K562 (cell line): Measurements from ENCODE around the gene CD82. TPM values are rescaled to one million over a fixed set of nuclear protein-coding genes. Genes with fewer than 3 reads are reported as not detected.

ENCODE experiments used
- ATAC-seq: fragments of 200-7000 bp; cut with Tn5 transposase; 3 replicates; pipeline ENCODE4 v1.9.1; 2020; ENCODE audit warnings: moderate library complexity
- BruUV-seq: library from RNA; stranded (reverse); fragments of 400-500 nt; replicated peaks from 2 replicates; lab custom pipeline; 2021; lab: Mats Ljungman, UMichigan
- CTCF ChIA-PET: fragments of 300-600 bp; formaldehyde crosslinking; extraction: SDS; loops from one replicate; lab custom pipeline; 2021; ENCODE audit warnings: low intra/inter-chr PET ratio; lab: Yijun Ruan, JAX
- POLR2A ChIA-PET: fragments of 300-600, 350-650 bp; sonication (Branson Sonifier 250); formaldehyde crosslinking; extraction: SDS; loops from one replicate; lab custom pipeline; 2021; ENCODE audit warnings: antibody characterized with exemption, inconsistent platforms; lab: Yijun Ruan, JAX
- DNase-seq, 4 experiments: peaks; one replicate each; pipeline versions ENCODE4 v3.0.0 to v3.0.0-alpha.2; 2011 to 2018; ENCODE audit warnings: low spot score in 3 of 4, mixed read lengths in 3 of 4; ENCODE audit errors: extremely low read depth in 1 of 4
- FAIRE-seq: peaks from 2 replicates; lab custom pipeline; 2011; peaks lifted over from hg19 to GRCh38; lab: Jason Lieb, UNC
- H2AFZ ChIP-seq: 2 replicates; pipeline ENCODE4 v1.6.0; 2011; ENCODE audit warnings: low read depth, low read length, control low read depth, inconsistent platforms
- H3K27ac ChIP-seq: fragments of 200-600 bp; 3 replicates; pipeline ENCODE4 v1.8.0; 2011; ENCODE audit warnings: low read depth, mild to moderate bottlenecking, control low read depth, inconsistent platforms, low read length, moderate library complexity, mixed read lengths; ENCODE audit errors: extremely low read depth
- H3K27me3 ChIP-seq, 2 experiments: fragments of 300-600 bp in 1 of 2; 2 replicates in 1 of 2; 3 replicates in 1 of 2; pipeline versions ENCODE4 v1.6.0 to v1.8.0; 2011; ENCODE audit warnings: inconsistent platforms in 2 of 2, low read length in 2 of 2, mild to moderate bottlenecking in 1 of 2, mixed read lengths in 1 of 2, moderate library complexity in 1 of 2; ENCODE audit not compliant: control insufficient read depth in 2 of 2, insufficient read depth in 2 of 2
- H3K36me3 ChIP-seq: fragments of 300-600 bp; 3 replicates; pipeline ENCODE4 v1.8.0; 2011; ENCODE audit warnings: mild to moderate bottlenecking, low read length, inconsistent platforms; ENCODE audit not compliant: control insufficient read depth, insufficient read depth
- H3K4me1 ChIP-seq, 2 experiments: fragments of 200-600 bp in 1 of 2; replicated peaks in 1 of 2; 2 replicates in 1 of 2; 3 replicates in 1 of 2; pipeline versions ENCODE4 v1.5.1 to v1.8.0; 2011; ENCODE audit warnings: inconsistent platforms in 2 of 2, low read length in 2 of 2, mild to moderate bottlenecking in 1 of 2, mixed read lengths in 1 of 2, moderate library complexity in 1 of 2; ENCODE audit not compliant: control insufficient read depth in 2 of 2, insufficient read depth in 2 of 2
- H3K4me2 ChIP-seq: 2 replicates; pipeline ENCODE4 v1.6.1; 2011; ENCODE audit warnings: low read length, control low read depth, inconsistent platforms, mixed read lengths; ENCODE audit not compliant: insufficient read depth
- H3K4me3 ChIP-seq: fragments of 200-600 bp; sonication (generic), shearing (Covaris generic); 2 replicates; pipeline ENCODE4 v1.5.1; 2016; ENCODE audit warnings: control low read depth, inconsistent platforms
- H3K79me2 ChIP-seq: fragments of 200-600 bp; 3 replicates; pipeline ENCODE4 v1.8.0; 2011; ENCODE audit warnings: low read length, inconsistent platforms; ENCODE audit not compliant: control insufficient read depth, insufficient read depth
- H3K9ac ChIP-seq, 2 experiments: 2 replicates each; pipeline versions ENCODE4 v1.6.0 to v1.6.1; 2011; ENCODE audit warnings: low read depth in 2 of 2, low read length in 2 of 2, control low read depth in 1 of 2, inconsistent platforms in 1 of 2, mild to moderate bottlenecking in 1 of 2, mixed read lengths in 1 of 2; ENCODE audit not compliant: insufficient read depth in 1 of 2
- H3K9me1 ChIP-seq: one replicate; pipeline ENCODE4 v1.6.0; 2011; ENCODE audit warnings: inconsistent platforms, mild to moderate bottlenecking, low read length, moderate library complexity; ENCODE audit not compliant: control insufficient read depth, insufficient read depth
- H3K9me3 ChIP-seq: replicated peaks from 2 replicates; pipeline ENCODE4 v1.5.1; 2011; ENCODE audit warnings: low read depth, low read length, inconsistent platforms; ENCODE audit not compliant: control insufficient read depth, insufficient read depth
- H4K20me1 ChIP-seq: replicated peaks from 2 replicates; pipeline ENCODE4 v1.6.1; 2011; ENCODE audit warnings: low read length, inconsistent platforms, mixed read lengths; ENCODE audit not compliant: control insufficient read depth, insufficient read depth
- CTCF ChIP-seq, 3 experiments: IDR thresholded peaks in 2 of 3; conservative IDR thresholded peaks in 1 of 3; 2 replicates each; pipeline ENCODE4 v1.5.1; 2011 to 2012; ENCODE audit warnings: low read length in 3 of 3, mild to moderate bottlenecking in 3 of 3, control low read depth in 2 of 3, improper control_type of control experiment in 1 of 3, inconsistent platforms in 1 of 3, low read depth in 1 of 3, mixed read lengths in 1 of 3, moderate library complexity in 1 of 3; ENCODE audit not compliant: insufficient read depth in 2 of 3
- FOXK1 ChIP-seq: sonication (generic); formaldehyde crosslinking; IDR thresholded peaks from 2 replicates; pipeline ENCODE4 v1.8.0; 2022; ENCODE audit warnings: missing genetic modification reagents, mild to moderate bottlenecking, borderline replicate concordance
- GABPA ChIP-seq: fragments of 200-800 bp; sonication (Bioruptor generic); conservative IDR thresholded peaks from 2 replicates; pipeline ENCODE4 v1.6.1; 2016; ENCODE audit warnings: low read depth, missing genetic modification characterization, missing compliant biosample characterization
- HDAC6 ChIP-seq: IDR thresholded peaks from 2 replicates; pipeline ENCODE4 v1.6.1; 2012; ENCODE audit warnings: low read depth, mild to moderate bottlenecking, control low read depth, inconsistent platforms, low read length, moderate library complexity
- ID3 ChIP-seq, 2 experiments: fragments of 250-450 bp in 1 of 2; fragments of 450-650 bp in 1 of 2; sonication (Bioruptor Pico) in 1 of 2; IDR thresholded peaks; 2 replicates each; pipeline versions ENCODE4 v1.6.1 to v1.8.0; 2016 to 2021; ENCODE audit warnings: mild to moderate bottlenecking in 2 of 2, moderate library complexity in 2 of 2, missing compliant biosample characterization in 1 of 2, missing genetic modification characterization in 1 of 2
- KLF10 ChIP-seq: fragments of 250-450 bp; sonication (Bioruptor Pico); IDR thresholded peaks from 2 replicates; pipeline ENCODE4 v1.6.1; 2021; ENCODE audit warnings: matching md5 sums
- KLF16 ChIP-seq: IDR thresholded peaks from 2 replicates; pipeline ENCODE4 v1.6.1; 2016; ENCODE audit warnings: antibody characterized with exemption
- NELFE ChIP-seq: IDR thresholded peaks from 2 replicates; pipeline ENCODE4 v1.6.1; 2011; ENCODE audit warnings: mild to moderate bottlenecking; ENCODE audit not compliant: insufficient read depth, insufficient read length
- PTBP1 ChIP-seq: fragments of 200-400 bp; formaldehyde crosslinking; IDR thresholded peaks from 2 replicates; pipeline ENCODE4 v1.6.1; 2017; ENCODE audit warnings: low read depth, low read length
- RBM25 ChIP-seq: fragments of 200-400 bp; formaldehyde crosslinking; IDR thresholded peaks from 2 replicates; pipeline ENCODE4 v1.6.1; 2018; ENCODE audit warnings: low read length, low read depth, moderate library complexity; ENCODE audit not compliant: severe bottlenecking
- USF1 ChIP-seq: sonication (generic); formaldehyde crosslinking; IDR thresholded peaks from 2 replicates; pipeline ENCODE4 v1.9.0; 2022; ENCODE audit warnings: mild to moderate bottlenecking, missing genetic modification reagents
- ZNF165 ChIP-seq: fragments of 250-450 bp; sonication (Bioruptor Pico); IDR thresholded peaks from 2 replicates; pipeline ENCODE4 v1.4.0; 2020; ENCODE audit warnings: borderline replicate concordance
- WGBS: fragments of 100-300 bp; shearing (Covaris generic); methylation state at CpG from one replicate; pipeline ENCODE4 v1.1.6; 2016; ENCODE audit warnings: low coverage, mixed read lengths; ENCODE audit not compliant: insufficient coverage; ENCODE audit errors: missing lambda C conversion rate; 5-methylcytosine and 5-hydroxymethylcytosine counted together
- in situ Hi-C: fragments of 300-500 bp; cut with MboI; formaldehyde crosslinking; loops from 4 replicates; pipeline ENCODE4 v1.15.0; 2018; ENCODE audit warnings: inconsistent platforms, mixed read lengths
- intact Hi-C: fragments of 100-400 bp; cut with micrococcal nuclease; formaldehyde crosslinking; loops from 2 replicates; pipeline ENCODE4 v1.14.2; 2022
- polyA plus RNA-seq, 8 experiments: library from polyadenylated mRNA; depleted of rRNA in 4 of 8; stranded (reverse) in 5 of 8; unstranded in 3 of 8; fragments of >200 nt; fragmentation: Nextera tagmentation in 2 of 8; fragmentation: Illumina TruSeq in 1 of 8; extraction: Ambion mirVana in 2 of 8; extraction: Trizol in 1 of 8; gene quantifications; 2 replicates each; pipeline versions ENCODE4 v1.2.1 to v1.2.3, GENCODE V29; 2011 to 2014; ENCODE audit warnings: inconsistent platforms in 1 of 8, missing spikeins in 1 of 8
- total RNA-seq, 7 experiments: library from RNA; depleted of rRNA in 6 of 7; stranded (reverse); fragments of >200 nt in 6 of 7; fragmentation: Illumina TruSeq in 2 of 7; extraction: Trizol in 2 of 7; gene quantifications; 2 replicates each; pipeline versions ENCODE4 v1.2.1 to v1.2.3, GENCODE V29; 2011 to 2021; ENCODE audit warnings: low replicate concordance in 1 of 7
- TF ChIP-seq, protein P1 (sequence below): fragments of 450-650 bp; conservative IDR thresholded peaks from 2 replicates; pipeline ENCODE4 v1.6.1; 2016; ENCODE audit warnings: missing genetic modification characterization, low read depth, mild to moderate bottlenecking, missing compliant biosample characterization, moderate library complexity

The CD82 gene
- total and polyA plus RNA-seq, 9 of the 15 experiments (the other 6 are each of a cell fraction or from before 2014, with no cell fraction given): 0.27 to 9.4 (median 3.0) TPM

- DNase-seq (no peak), FAIRE-seq (no peak), ATAC-seq (no peak)
- Histone ChIP-seq H3K9ac (no peak overlapping the region), H4K20me1 (no peaks in the 10 kb centered on the region), H3K4me1 (peaks cover 0 to 10% of the 10 kb centered on the region in 2 experiments; a peak in 1 of 5 replicates), H3K9me1 (no peaks in the 10 kb centered on the region), H3K4me2 (no peak overlapping the region), H3K9me3 (no peaks in the 10 kb centered on the region), H3K36me3 (no peaks in the 10 kb centered on the region), H3K27ac (no peak overlapping the region), H3K4me3 (no peak overlapping the region), H2AFZ (no peak overlapping the region), H3K27me3 (no peaks in the 10 kb centered on the region), H3K79me2 (no peaks in the 10 kb centered on the region)
- POLR2A ChIA-PET: no interaction called here
- in situ Hi-C loops (no loop called here), intact Hi-C loops (no loop called here)
- 35% methylated on average over 2 of the region's 2 CpGs for WGBS
- no peak for TF ChIP-seq KLF16
- TF ChIP-seq, protein P1, sequence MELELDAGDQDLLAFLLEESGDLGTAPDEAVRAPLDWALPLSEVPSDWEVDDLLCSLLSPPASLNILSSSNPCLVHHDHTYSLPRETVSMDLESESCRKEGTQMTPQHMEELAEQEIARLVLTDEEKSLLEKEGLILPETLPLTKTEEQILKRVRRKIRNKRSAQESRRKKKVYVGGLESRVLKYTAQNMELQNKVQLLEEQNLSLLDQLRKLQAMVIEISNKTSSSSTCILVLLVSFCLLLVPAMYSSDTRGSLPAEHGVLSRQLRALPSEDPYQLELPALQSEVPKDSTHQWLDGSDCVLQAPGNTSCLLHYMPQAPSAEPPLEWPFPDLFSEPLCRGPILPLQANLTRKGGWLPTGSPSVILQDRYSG (tag): no peak
- TF ChIP-seq FOXK1: no peak
- no peak for TF ChIP-seq ID3 (CRISPR knock-in tag; IDR thresholded peaks at IDR 0.05)
- TF ChIP-seq ID3 (tag; IDR thresholded peaks at IDR 0.05): no peak
- no peak for TF ChIP-seq KLF10 (CRISPR knock-in tag)
- TF ChIP-seq RBM25: peak; percentile 23
- TF ChIP-seq PTBP1: no peak
- peak in 1 of 3 experiments; percentile 19; a peak in 1 of 6 replicates for TF ChIP-seq CTCF (IDR thresholded peaks at IDR 0.05 in 2 of 3, conservative IDR thresholded peaks at IDR 0.05 in 1 of 3; ENCODE audit: insufficient read depth in 2 of 3, low read depth in 1 of 3, low read length in 3 of 3)
- no peak for TF ChIP-seq GABPA (tag)
- no peak for TF ChIP-seq HDAC6
- no peak for TF ChIP-seq USF1
- no peak for TF ChIP-seq NELFE
- no peak for TF ChIP-seq ZNF165 (CRISPR knock-in tag)
- no TSS peak for BruUV-seq
- CTCF ChIA-PET: no interaction called here
These were observed 47.9 kb upstream of the CD82 start for GRCh38 chr11:44517541-44517940.
